Activated CD8-positive, alpha-beta memory T cell treated with anti-CD3 and anti-CD28 coated beads for 36 hours (primary cell): Measurements from ENCODE around the gene TMEM208. TPM values are rescaled to one million over a fixed set of nuclear protein-coding genes. Genes with fewer than 3 reads are reported as not detected.

Experiments
- CTCF ChIA-PET: fragments of 350-600 bp; sonication (Branson Sonifier 250); formaldehyde crosslinking; loops from one replicate; lab custom pipeline; 2021; ENCODE audit warnings: antibody characterized with exemption; lab: Charles Lee
- POLR2A ChIA-PET: fragments of 350-600 bp; sonication (Branson Sonifier 250); formaldehyde crosslinking; loops from one replicate; lab custom pipeline; 2021; ENCODE audit warnings: antibody characterized with exemption; lab: Charles Lee
- total RNA-seq, 2 experiments: library from RNA; stranded (reverse); gene quantifications; one replicate each; pipeline ENCODE4 v1.2.3, GENCODE V29; 2021

The TMEM208 gene
- total RNA-seq, 2 experiments from 2014 or later, result 61.2 to 61.7 TPM

DNA sequence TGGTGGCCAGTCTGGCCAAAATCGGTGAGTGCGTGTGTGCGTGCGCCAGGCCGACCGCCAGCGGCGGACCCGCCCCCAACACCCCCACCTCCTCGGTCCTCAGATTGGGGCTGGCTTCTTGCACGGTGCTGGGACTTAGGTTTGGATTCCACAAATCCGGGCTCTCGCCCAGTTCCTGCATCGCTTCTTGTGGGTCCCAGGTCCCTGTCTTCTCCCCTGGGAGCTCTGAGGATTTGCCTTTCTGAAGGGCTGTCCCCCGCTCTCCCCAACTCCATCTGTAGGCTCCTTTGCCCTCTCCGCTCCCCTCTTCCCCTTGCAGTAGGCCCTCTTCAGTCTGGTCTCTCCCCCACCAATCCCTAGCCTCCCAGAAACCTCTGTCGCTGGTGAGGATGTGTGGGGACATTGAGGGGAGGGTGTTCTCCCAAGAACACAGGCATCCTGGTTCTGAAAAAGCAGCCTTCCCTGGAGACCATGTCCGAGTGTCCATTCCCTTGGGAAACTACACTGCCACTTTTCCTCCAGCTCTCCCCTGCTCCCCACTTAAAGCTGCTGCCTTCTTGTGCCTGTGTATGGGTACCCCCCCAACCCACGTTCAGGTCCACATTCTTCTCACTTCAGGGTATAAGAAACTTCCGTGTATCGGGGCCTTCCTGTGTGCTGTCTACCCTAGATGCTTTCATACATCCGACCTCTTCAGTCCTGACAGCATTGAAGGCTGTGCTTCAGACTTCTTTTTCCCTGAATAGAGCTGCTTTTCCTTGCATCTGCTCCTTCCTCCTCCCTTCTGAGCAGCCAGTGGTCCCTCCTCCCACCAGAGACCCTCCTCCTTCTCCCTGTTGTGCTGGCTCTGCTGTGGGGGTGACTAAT, 22.5 kb downstream of the TMEM208 start:
- POLR2A ChIA-PET, result interaction anchor here (0.6 to 2.2 kb wide), 4 partner anchors 11 to 241 kb away, joined by 3 to 5 read pairs (median 3); no protein-coding TSS in a partner anchor
- CTCF ChIA-PET, result interaction anchor here (0.6 to 2.3 kb wide), 5 partner anchors 10 to 221 kb away, joined by 3 to 7 read pairs (median 5); no protein-coding TSS in a partner anchor

- ChIA-PET CTCF (interaction anchor here (1.6 kb wide), 1 partner anchor 14 kb away, joined by 5 read pairs; no protein-coding TSS in a partner anchor), POLR2A (interaction anchor here (0.6 kb wide), 1 partner anchor 241 kb away, joined by 3 read pairs; no protein-coding TSS in a partner anchor)
Observed at GRCh38 chr16:67250045-67250327, 23.1 kb downstream of the TMEM208 start.

GRCh38 chr16:67252609-67253497, 25.9 kb downstream of the TMEM208 start:
- CTCF ChIA-PET, result no interaction called here
- POLR2A ChIA-PET, result no interaction called here

DNA sequence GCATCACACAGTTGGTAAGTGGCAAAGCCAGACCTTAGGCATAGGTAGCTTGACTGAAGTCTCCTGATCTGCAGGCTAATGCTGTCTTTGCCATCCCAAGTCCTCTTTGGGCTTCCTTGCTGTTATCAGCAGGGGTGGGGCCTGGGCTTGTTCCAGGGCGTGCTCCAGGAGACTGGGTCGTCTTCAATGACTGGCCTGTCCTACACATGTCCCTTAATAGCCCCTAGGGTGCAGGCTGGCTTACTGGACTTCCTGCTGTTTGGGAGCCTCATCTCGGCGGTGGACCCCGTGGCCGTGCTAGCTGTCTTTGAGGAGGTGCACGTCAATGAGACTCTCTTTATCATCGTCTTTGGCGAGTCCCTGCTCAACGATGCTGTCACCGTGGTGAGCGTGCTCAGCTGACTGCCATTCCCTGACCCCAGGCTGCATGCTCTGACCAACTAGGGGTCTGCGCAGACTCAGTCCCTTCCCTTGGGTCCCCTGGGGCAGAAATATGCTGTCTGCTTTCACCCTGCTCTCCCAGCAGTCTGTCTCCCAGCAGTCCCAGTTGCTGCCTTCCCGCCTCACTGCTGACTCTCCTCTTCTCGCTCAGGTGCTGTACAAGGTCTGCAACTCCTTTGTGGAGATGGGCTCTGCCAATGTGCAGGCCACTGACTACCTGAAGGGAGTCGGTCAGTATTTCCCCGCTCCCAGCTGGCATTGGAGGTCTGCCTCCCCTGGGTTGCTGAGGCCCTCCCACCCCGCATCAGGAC, 28.0 kb downstream of the TMEM208 start:
- CTCF ChIA-PET, result no interaction called here
- POLR2A ChIA-PET, result no interaction called here

DNA sequence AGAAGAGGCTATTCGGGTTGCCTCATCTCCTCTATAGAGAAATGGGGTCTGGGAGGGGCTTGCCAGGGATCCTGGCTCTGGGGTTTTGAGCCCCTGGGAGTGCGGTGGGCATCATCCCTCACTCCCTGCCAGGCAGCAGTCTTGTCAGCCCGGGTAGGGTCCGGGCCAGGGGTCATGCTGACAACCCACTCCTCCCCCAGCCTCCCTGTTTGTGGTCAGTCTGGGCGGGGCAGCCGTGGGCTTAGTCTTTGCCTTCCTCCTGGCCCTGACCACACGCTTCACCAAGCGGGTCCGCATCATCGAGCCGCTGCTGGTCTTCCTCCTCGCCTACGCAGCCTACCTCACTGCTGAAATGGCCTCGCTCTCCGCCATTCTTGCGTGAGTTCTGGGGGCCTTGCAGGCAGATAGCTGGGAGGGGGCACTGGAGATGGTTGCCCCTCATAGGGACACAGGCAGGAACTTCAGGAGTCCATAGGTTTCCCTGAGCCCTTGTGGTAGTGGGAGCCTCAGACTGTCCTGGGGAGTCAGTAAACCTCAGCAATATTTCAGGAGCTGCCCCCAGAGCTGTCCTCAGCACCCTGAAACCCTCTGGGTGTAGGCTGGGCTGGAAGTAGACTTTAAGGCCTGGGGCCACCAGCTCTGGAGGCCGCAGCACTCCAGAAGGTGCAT, 28.8 kb downstream of the TMEM208 start:
- ChIA-PET CTCF (no interaction called here), POLR2A (no interaction called here)

DNA sequence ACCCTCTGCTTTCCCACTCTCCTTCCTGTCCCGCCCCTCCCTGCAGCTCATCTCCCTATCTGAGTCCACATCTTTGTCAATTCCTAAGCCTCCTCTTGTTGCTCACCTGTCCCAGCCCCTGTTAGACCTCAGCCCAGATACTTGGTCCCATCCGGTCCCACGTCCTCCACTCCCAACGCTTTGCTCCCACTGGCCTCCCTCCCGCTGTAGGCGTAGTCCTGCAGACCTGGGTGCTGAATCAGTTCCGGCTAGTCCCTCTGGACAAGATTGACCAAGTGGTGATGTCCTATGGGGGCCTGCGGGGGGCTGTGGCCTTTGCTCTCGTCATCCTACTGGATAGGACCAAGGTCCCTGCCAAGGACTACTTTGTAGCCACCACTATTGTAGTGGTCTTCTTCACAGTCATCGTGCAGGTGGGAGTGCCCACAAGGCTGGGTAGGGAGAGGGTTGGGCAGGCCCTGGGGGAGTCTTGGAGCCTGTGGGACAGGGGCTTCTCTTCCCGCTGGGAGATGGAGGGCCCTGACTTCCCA, 29.8 kb downstream of the TMEM208 start:
- POLR2A ChIA-PET, result no interaction called here
- CTCF ChIA-PET, result no interaction called here

DNA sequence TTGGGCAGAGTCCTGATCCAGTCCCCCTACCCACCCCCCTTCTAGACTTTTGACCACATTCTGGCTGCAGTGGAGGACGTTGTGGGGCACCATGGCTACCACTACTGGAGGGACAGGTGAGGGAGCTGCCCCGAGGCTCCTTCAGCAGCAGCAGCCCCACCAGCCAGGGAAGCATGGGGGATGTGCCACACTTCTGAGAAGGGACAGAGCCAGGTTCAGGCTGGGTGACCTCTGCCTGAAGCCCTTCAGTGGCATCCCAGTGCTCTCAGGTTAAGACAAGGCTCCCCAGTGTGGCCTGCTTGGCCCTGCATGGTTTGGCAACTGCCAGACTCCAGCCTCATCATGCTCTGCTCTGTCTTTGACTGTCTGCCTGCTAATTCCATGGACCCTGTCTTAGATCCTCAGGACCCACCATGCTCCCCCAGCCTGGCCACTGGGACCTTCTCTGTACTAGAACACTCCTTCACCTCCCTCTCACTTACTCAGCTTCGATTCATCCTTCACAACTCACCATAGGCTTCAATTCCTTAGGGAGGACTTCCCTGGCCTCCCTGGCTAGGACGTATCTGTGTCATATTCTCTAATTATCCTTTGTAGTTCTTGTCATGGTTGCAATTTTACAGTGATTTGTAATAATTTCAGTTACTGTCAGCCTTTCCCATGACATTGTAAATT, 30.7 kb downstream of the TMEM208 start:
- CTCF ChIA-PET, result no interaction called here
- POLR2A ChIA-PET, result no interaction called here

DNA sequence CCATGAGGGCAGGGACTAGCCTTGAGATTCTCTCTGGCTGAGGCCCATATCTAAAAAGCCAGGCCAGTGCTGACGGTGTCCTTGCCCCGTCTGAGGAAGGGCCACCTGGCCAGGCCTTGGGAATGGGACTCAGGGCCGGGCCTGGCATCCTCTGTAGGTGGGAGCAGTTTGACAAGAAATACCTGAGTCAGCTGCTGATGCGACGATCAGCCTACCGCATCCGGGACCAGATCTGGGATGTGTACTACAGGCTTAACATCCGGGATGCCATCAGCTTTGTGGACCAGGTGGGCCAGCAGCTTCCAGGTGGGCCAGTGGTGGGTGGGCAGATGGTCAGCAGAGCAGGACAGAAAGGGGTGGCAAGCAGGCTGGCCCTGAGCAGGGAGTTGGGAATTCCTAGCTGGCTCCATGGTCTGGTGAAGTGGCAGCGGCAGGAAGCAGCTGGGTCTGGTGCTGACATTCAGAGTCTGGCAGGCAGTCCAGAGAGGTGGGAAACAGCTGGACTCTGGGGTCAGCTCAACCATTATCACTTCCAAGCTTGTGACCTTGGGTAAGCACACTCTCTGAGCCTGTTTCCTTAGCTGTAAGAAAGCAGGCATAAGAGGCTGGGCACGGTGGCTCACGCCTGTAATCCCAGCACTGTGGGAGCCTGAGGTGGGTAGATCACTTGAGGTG, 31.4 kb downstream of the TMEM208 start:
- POLR2A ChIA-PET, result interaction anchor here (0.6 kb wide), 2 partner anchors 10 to 20 kb away, joined by 3 read pairs; no protein-coding TSS in a partner anchor
- CTCF ChIA-PET, result interaction anchor here (1.0 to 1.1 kb wide), 2 partner anchors 182 to 216 kb away, joined by 3 read pairs; no protein-coding TSS in a partner anchor

GRCh38 chr16:67259705-67260104, 32.8 kb downstream of the TMEM208 start:
- ChIA-PET POLR2A (interaction anchor here (0.9 kb wide), 1 partner anchor 11 kb away, joined by 3 read pairs; the partner anchor contains the start of gene SLC9A5), CTCF (interaction anchor here (0.9 to 2.7 kb wide), 6 partner anchors 11 to 140 kb away, joined by 4 to 18 read pairs (median 9); partner anchors contain the start of gene SLC9A5)

DNA sequence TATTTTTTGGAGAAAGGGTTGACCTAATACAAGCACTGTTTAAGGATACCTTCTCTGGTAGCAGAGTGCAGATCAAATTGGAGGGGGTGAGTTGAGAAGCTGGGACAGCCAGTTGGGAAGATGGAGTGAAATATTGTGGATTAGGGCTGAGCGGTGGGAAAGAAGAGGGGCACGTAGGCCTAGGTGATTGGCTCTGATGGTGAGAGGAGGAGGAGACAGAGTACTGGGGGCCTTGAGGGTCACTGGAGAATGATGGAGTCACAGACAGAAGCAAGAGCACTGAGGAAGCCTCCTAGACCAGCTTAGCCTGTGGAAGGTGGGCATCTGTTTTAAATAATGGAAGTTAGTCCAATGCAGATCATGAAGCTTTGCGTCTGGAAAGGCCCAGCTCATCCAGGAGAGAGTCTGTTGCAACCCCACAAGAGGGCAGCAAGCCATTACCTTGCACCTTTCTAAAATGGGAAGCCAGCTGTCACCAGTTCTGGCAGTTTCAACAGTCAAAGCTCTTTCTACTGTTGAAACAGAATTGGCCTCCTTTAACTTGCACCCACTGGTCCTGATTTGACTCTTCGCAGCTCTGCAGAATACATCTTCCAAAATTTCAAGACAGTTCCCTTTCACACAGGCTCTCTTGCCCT, 33.6 kb downstream of the TMEM208 start:
- ChIA-PET POLR2A (interaction anchor here (0.6 to 1.1 kb wide), 3 partner anchors 11 to 28 kb away, joined by 3 to 6 read pairs (median 4); partner anchors contain the start of gene SLC9A5), CTCF (interaction anchor here (0.6 to 2.7 kb wide), 15 partner anchors 10 to 187 kb away, joined by 3 to 18 read pairs (median 4); partner anchors contain the start of gene SLC9A5)

DNA sequence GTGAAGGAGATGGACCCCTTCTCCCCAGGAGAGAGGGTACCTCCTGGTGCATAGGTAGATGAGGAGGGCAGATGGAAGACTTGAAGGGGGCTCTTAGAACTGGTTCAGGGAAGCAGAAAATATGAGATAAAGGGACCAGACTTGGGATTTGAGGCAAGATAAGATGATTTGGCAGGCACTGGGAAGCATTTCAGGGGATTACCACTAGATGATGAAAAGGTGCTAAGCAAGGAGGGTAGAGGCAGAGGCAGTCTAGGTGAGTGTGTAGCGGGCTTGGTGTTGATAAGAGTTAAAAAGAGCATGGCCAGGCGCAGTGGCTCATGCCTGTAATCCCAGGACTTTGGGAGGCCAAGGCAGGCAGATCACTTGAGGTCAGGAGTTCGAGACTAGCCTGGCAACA, 36.3 kb downstream of the TMEM208 start:
- ChIA-PET CTCF (no interaction called here), POLR2A (no interaction called here)

- ChIA-PET POLR2A (interaction anchor here (0.8 kb wide), 1 partner anchor 13 kb away, joined by 4 read pairs; no protein-coding TSS in a partner anchor), CTCF (interaction anchor here (0.7 to 1.7 kb wide), 2 partner anchors 15 to 136 kb away, joined by 3 to 5 read pairs; partner anchors contain the start of gene SLC9A5)
Observed at GRCh38 chr16:67264277-67264676, 37.3 kb downstream of the TMEM208 start.

DNA sequence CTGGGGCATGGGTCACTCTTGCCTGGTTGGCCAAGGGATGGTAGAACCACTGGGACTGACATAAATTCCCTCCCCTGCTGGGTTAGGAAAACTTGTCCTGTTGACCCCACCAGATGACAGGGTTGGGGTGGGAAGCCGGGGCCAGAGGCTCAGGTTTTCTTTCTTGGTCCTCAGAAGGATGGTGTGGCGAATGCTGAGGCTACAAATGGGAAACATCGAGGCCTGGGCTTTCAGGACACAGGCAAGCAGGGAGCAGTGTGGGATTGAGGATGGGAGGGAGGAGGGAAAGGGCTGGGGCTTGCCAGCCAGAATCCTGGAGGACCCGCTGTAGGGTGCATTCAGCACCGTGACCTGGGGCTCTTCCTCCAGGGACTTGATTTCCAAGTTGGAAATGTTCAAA, 37.9 kb downstream of the TMEM208 start:
- ChIA-PET POLR2A (interaction anchor here (1.8 kb wide), 1 partner anchor 16 kb away, joined by 5 read pairs; the partner anchor contains the start of gene SLC9A5), CTCF (interaction anchor here (1.7 kb wide), 1 partner anchor 15 kb away, joined by 5 read pairs; the partner anchor contains the start of gene SLC9A5)

DNA sequence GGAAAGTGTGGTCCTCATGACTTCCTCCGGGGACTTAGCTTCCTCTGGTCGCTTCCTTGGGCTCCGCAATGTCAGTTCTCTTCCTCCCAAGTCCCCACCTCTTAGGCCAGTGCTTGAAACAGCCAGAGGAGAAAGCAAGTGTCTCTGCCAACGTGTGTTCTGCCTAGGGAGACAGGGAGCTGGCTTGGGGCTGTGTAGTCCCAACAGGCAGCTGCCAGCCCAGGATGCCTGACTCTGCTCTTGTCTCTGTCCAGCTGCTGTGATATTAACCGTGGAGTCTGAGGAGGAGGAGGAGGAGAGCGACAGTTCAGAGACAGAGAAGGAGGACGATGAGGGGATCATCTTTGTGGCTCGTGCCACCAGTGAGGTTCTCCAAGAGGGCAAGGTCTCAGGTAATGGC, 38.9 kb downstream of the TMEM208 start:
- ChIA-PET POLR2A (interaction anchor here (1.8 kb wide), 1 partner anchor 17 kb away, joined by 5 read pairs; the partner anchor contains the start of gene SLC9A5), CTCF (interaction anchor here (0.6 kb wide), 1 partner anchor 15 kb away, joined by 3 read pairs; no protein-coding TSS in a partner anchor)

GRCh38 chr16:67268136-67268579, 41.2 kb downstream of the TMEM208 start:
- POLR2A ChIA-PET, result no interaction called here
- CTCF ChIA-PET, result interaction anchor here (0.7 kb wide), 1 partner anchor 193 kb away, joined by 3 read pairs; no protein-coding TSS in a partner anchor

- ChIA-PET CTCF (interaction anchor here (2.7 kb wide), 1 partner anchor 9 kb away, joined by 18 read pairs; no protein-coding TSS in a partner anchor), POLR2A (interaction anchor here (0.7 kb wide), 1 partner anchor 144 kb away, joined by 3 read pairs; no protein-coding TSS in a partner anchor)
Observed at GRCh38 chr16:67269766-67270165, 42.8 kb downstream of the TMEM208 start.
